ENCODE data around the gene OXCT2.
A peak's percentile ranks its signal among the peaks of the same experiment; 100 is the strongest.

The OXCT2 gene

DNA sequence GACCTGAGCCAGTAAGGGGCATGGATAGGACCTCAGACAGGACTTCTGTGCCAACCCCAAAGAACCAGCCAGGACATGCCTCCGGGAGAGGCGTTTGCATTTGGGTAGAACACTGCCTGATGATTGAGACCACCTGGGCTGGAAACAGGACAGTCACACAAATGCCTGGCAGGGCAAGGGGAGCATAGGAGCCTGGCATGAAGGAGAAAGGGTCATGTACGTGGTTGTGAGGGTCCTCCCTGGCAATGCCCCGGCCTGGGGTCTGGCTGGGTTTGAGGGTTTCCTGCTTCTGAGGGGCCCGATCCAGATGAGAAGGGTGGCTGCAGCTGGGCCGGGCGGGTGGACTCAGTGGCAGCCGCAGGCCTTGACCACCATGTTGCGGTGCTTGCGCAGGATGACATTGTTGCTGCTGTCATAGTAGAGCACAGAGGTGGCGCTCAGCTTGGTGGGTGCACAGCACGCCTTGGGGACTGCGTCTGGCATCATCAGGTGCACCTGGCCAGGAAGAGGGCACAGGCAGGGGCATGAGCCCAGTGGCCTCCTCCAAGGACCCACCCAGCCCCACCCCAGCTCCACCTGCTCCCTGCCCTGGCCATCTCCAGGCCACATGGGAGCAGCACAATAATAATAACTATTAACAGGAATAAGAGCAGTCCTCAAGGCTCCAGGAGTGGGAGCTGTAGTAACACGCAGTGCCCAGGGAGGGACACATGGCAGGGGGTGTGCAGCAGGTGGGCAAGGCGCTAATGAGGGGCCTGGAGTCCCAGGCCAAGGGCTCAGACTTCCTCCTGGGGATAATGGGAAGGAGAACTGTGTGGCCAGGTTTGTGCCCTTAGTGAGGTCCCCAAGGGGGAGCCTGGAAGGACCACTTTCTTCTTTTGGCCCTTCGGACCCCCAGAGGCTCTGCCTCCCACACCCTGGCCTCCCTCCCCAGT lies 10.8 kb downstream of the OXCT2 start:
- Histone ChIP-seq H3K18ac (ENCODE audit: low read length) (no peak overlapping the region), H2AK5ac (ENCODE audit: low read depth, low read length) (no peak overlapping the region), H4K91ac (ENCODE audit: low read depth, low read length, poor library complexity) (no peak overlapping the region), H2BK15ac (ENCODE audit: low read length) (no peak overlapping the region), H3K36me3 (replicated peaks in 1 of 2; ENCODE audit: control insufficient read depth in 2 of 2, insufficient read depth in 2 of 2, low read length in 2 of 2) (peaks cover 15 to 44% of the 10 kb centered on the region in 2 donors), H3K23ac (ENCODE audit: low read depth, low read length, poor library complexity) (no peak overlapping the region), H3K79me1 (ENCODE audit: low read depth, low read length) (no peaks in the 10 kb centered on the region), H3K4me2 (ENCODE audit: insufficient read depth, low read length, poor library complexity, severe bottlenecking) (no peak overlapping the region), H3K27me3 (ENCODE audit: control insufficient read depth in 3 of 3, insufficient read depth in 3 of 3, low read depth in 1 of 3, low read length in 3 of 3) (no peaks in the 10 kb centered on the region), H2BK120ac (ENCODE audit: low read depth, low read length) (no peak overlapping the region), H2AFZ (ENCODE audit: low read length) (no peak overlapping the region), H3K9ac (ENCODE audit: low read depth, low read length, poor library complexity) (no peak overlapping the region), H2BK12ac (ENCODE audit: low read length) (no peak overlapping the region), H3K4ac (ENCODE audit: low read length) (no peak overlapping the region), H3K27ac (replicated peaks; ENCODE audit: low read length) (no peak overlapping the region), H4K8ac (ENCODE audit: low read depth, low read length) (no peak overlapping the region), H3K4me3 (ENCODE audit: low read length in 2 of 2) (no peak overlapping the region), H3K4me1 (ENCODE audit: control insufficient read depth in 2 of 2, insufficient read depth in 1 of 2, low read depth in 1 of 2, low read length in 2 of 2) (no peaks in the 10 kb centered on the region), H3K14ac (ENCODE audit: low read length) (no peak overlapping the region), H3K9me3 (replicated peaks in 1 of 2; ENCODE audit: control insufficient read depth in 2 of 2, insufficient read depth in 1 of 2, low read depth in 1 of 2, low read length in 2 of 2) (peaks cover 0 to 4% of the 10 kb centered on the region in 2 donors), H2BK5ac (ENCODE audit: low read length) (no peak overlapping the region)
- WGBS, 2 donors (ENCODE audit: extremely low coverage in 2 of 2, insufficient read length in 2 of 2, insufficient replicate concordance in 1 of 2), result no CpG with 5 or more reads among the region's 16 CpGs
- no peak for DNase-seq (ENCODE audit: low spot score)

DNA sequence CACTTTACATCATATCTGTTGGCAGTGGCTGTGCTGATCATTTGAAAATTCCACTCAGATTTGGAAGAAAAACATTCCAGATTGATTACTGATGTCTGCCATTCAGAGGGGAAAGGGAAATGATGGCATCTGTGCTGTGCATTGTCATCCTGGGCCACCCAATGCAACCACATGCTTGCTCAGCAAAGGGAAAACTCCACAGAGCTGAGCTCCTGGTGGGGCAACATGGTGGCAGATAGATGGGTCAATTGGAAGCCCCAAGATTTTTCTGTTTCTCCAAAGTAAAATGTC lies 11.8 kb downstream of the OXCT2 start:
- no peak overlapping the region for H3K23ac ChIP-seq (ENCODE audit: low read depth, low read length, poor library complexity)
- H3K4me3 ChIP-seq (ENCODE audit: low read length in 2 of 2), result no peak overlapping the region
- H3K18ac ChIP-seq (ENCODE audit: low read length), result no peak overlapping the region
- H3K14ac ChIP-seq (ENCODE audit: low read length), result no peak overlapping the region
- no peak overlapping the region for H2AFZ ChIP-seq (ENCODE audit: low read length)
- H2BK12ac ChIP-seq (ENCODE audit: low read length), result no peak overlapping the region
- no peak for DNase-seq (ENCODE audit: low spot score)
- H3K36me3 ChIP-seq (replicated peaks in 1 of 2; ENCODE audit: control insufficient read depth in 2 of 2, insufficient read depth in 2 of 2, low read length in 2 of 2), result peaks cover 21 to 53% of the 10 kb centered on the region in 2 donors
- peaks cover 0 to 4% of the 10 kb centered on the region in 2 donors for H3K9me3 ChIP-seq (replicated peaks in 1 of 2; ENCODE audit: control insufficient read depth in 2 of 2, insufficient read depth in 1 of 2, low read depth in 1 of 2, low read length in 2 of 2)
- no peak overlapping the region for H4K91ac ChIP-seq (ENCODE audit: low read depth, low read length, poor library complexity)
- H3K27me3 ChIP-seq (ENCODE audit: control insufficient read depth in 3 of 3, insufficient read depth in 3 of 3, low read depth in 1 of 3, low read length in 3 of 3), result no peaks in the 10 kb centered on the region
- H3K9ac ChIP-seq (ENCODE audit: low read depth, low read length, poor library complexity), result no peak overlapping the region
- no peak overlapping the region for H3K4ac ChIP-seq (ENCODE audit: low read length)
- no peaks in the 10 kb centered on the region for H3K79me1 ChIP-seq (ENCODE audit: low read depth, low read length)
- H2AK5ac ChIP-seq (ENCODE audit: low read depth, low read length), result no peak overlapping the region
- H2BK15ac ChIP-seq (ENCODE audit: low read length), result no peak overlapping the region
- no peaks in the 10 kb centered on the region for H3K4me1 ChIP-seq (ENCODE audit: control insufficient read depth in 2 of 2, insufficient read depth in 1 of 2, low read depth in 1 of 2, low read length in 2 of 2)
- no peak overlapping the region for H2BK5ac ChIP-seq (ENCODE audit: low read length)
- H4K8ac ChIP-seq (ENCODE audit: low read depth, low read length), result no peak overlapping the region
- no peak overlapping the region for H3K27ac ChIP-seq (replicated peaks; ENCODE audit: low read length)
- no peak overlapping the region for H3K4me2 ChIP-seq (ENCODE audit: insufficient read depth, low read length, poor library complexity, severe bottlenecking)
- H2BK120ac ChIP-seq (ENCODE audit: low read depth, low read length), result no peak overlapping the region

DNA sequence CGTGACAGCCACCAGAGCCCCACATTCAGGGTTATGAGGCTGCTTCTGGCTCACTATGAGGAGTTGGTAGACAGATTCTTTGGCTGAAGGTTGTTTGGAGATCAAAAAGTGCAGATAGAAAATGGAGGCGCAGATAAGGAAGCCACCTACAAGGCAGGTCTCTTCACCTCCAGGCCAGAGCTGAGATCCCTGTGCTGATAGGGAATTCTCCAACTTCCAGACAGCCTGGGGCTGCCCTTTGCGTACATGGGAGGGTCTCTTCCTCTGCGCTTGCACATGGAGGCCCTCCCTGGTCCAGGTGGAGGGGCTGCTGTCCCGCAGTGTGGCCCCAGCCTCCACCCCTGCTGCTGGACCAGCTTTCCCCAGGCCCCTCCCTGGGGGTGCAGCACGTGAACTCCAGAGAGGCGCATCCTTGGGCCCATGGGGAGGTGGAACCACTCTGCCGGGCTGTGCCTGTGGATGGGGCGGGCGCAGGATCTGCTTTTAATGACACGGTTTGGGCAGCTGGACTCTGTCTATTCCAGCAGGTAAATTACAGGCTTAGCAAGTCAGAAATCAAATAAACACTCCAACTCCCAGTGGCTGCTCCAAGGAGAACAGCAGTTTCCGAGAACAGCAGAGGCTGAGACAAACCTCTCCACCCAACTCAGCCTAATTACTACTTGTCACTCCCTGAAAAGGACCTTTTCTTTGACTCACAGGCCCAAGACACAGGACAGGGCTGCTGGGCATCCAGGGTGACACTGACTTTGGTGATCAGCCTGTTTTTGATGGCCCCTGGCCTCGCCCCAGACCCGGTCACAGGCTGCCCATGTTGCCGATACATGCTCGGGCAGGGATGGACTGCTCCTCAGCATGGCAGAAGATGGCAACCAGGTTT lies 12.4 kb downstream of the OXCT2 start:
- no peak overlapping the region for H4K8ac ChIP-seq (ENCODE audit: low read depth, low read length)
- no peak overlapping the region for H3K4me2 ChIP-seq (ENCODE audit: insufficient read depth, low read length, poor library complexity, severe bottlenecking)
- no peak overlapping the region for H2BK5ac ChIP-seq (ENCODE audit: low read length)
- H2BK15ac ChIP-seq (ENCODE audit: low read length), result no peak overlapping the region
- no peaks in the 10 kb centered on the region for H3K27me3 ChIP-seq (ENCODE audit: control insufficient read depth in 3 of 3, insufficient read depth in 3 of 3, low read depth in 1 of 3, low read length in 3 of 3)
- H3K36me3 ChIP-seq (replicated peaks in 1 of 2; ENCODE audit: control insufficient read depth in 2 of 2, insufficient read depth in 2 of 2, low read length in 2 of 2), result peaks cover 25 to 59% of the 10 kb centered on the region in 2 donors
- no peaks in the 10 kb centered on the region for H3K4me1 ChIP-seq (ENCODE audit: control insufficient read depth in 2 of 2, insufficient read depth in 1 of 2, low read depth in 1 of 2, low read length in 2 of 2)
- DNase-seq (ENCODE audit: low spot score), result no peak
- H2AK5ac ChIP-seq (ENCODE audit: low read depth, low read length), result no peak overlapping the region
- H3K27ac ChIP-seq (replicated peaks; ENCODE audit: low read length), result no peak overlapping the region
- H3K4ac ChIP-seq (ENCODE audit: low read length), result peak overlapping the region; percentile 30
- H2AFZ ChIP-seq (ENCODE audit: low read length), result no peak overlapping the region
- no peak overlapping the region for H2BK12ac ChIP-seq (ENCODE audit: low read length)
- no peak overlapping the region for H4K91ac ChIP-seq (ENCODE audit: low read depth, low read length, poor library complexity)
- H3K4me3 ChIP-seq (ENCODE audit: low read length in 2 of 2), result no peak overlapping the region
- H2BK120ac ChIP-seq (ENCODE audit: low read depth, low read length), result no peak overlapping the region
- H3K23ac ChIP-seq (ENCODE audit: low read depth, low read length, poor library complexity), result no peak overlapping the region
- H3K9ac ChIP-seq (ENCODE audit: low read depth, low read length, poor library complexity), result no peak overlapping the region
- H3K18ac ChIP-seq (ENCODE audit: low read length), result no peak overlapping the region
- H3K9me3 ChIP-seq (replicated peaks in 1 of 2; ENCODE audit: control insufficient read depth in 2 of 2, insufficient read depth in 1 of 2, low read depth in 1 of 2, low read length in 2 of 2), result peaks cover 0 to 4% of the 10 kb centered on the region in 2 donors
- H3K79me1 ChIP-seq (ENCODE audit: low read depth, low read length), result no peaks in the 10 kb centered on the region
- H3K14ac ChIP-seq (ENCODE audit: low read length), result no peak overlapping the region
- WGBS, 2 donors (ENCODE audit: extremely low coverage in 2 of 2, insufficient read length in 2 of 2, insufficient replicate concordance in 1 of 2), result no CpG with 5 or more reads among the region's 16 CpGs

DNA sequence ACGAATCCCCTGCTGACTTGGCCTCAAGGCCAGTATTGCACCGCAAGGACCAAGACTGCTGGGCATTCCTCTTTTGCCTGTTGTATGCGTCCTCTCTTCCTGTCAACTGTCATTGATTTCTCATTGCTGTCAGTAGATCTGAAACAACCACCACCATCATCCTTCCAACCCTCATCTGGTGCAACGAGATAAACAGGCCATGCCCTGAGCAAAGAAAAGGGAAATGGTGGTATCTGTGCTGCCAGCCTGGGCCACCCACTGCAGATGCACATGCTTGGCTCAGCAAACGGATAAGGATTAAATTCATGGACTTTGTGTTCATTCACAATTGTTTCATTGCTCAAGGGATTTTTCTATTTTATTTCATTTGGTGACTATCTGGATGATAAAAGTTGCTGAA lies 13.6 kb downstream of the OXCT2 start:
- no peak overlapping the region for H3K23ac ChIP-seq (ENCODE audit: low read depth, low read length, poor library complexity)
- H3K79me1 ChIP-seq (ENCODE audit: low read depth, low read length), result no peaks in the 10 kb centered on the region
- H3K4me2 ChIP-seq (ENCODE audit: insufficient read depth, low read length, poor library complexity, severe bottlenecking), result no peak overlapping the region
- peaks cover 34 to 72% of the 10 kb centered on the region in 2 donors for H3K36me3 ChIP-seq (replicated peaks in 1 of 2; ENCODE audit: control insufficient read depth in 2 of 2, insufficient read depth in 2 of 2, low read length in 2 of 2)
- no peaks in the 10 kb centered on the region for H3K27me3 ChIP-seq (ENCODE audit: control insufficient read depth in 3 of 3, insufficient read depth in 3 of 3, low read depth in 1 of 3, low read length in 3 of 3)
- H2AK5ac ChIP-seq (ENCODE audit: low read depth, low read length), result no peak overlapping the region
- no peak overlapping the region for H3K14ac ChIP-seq (ENCODE audit: low read length)
- no peak overlapping the region for H4K91ac ChIP-seq (ENCODE audit: low read depth, low read length, poor library complexity)
- no peak overlapping the region for H2BK15ac ChIP-seq (ENCODE audit: low read length)
- no peak overlapping the region for H3K18ac ChIP-seq (ENCODE audit: low read length)
- DNase-seq (ENCODE audit: low spot score), result no peak
- no peak overlapping the region for H2BK12ac ChIP-seq (ENCODE audit: low read length)
- no peak overlapping the region for H3K9ac ChIP-seq (ENCODE audit: low read depth, low read length, poor library complexity)
- no peak overlapping the region for H3K27ac ChIP-seq (replicated peaks; ENCODE audit: low read length)
- no peak overlapping the region for H2BK5ac ChIP-seq (ENCODE audit: low read length)
- H3K4me3 ChIP-seq (ENCODE audit: low read length in 2 of 2), result no peak overlapping the region
- no peak overlapping the region for H4K8ac ChIP-seq (ENCODE audit: low read depth, low read length)
- no peak overlapping the region for H2AFZ ChIP-seq (ENCODE audit: low read length)
- peaks cover 0 to 4% of the 10 kb centered on the region in 2 donors for H3K9me3 ChIP-seq (replicated peaks in 1 of 2; ENCODE audit: control insufficient read depth in 2 of 2, insufficient read depth in 1 of 2, low read depth in 1 of 2, low read length in 2 of 2)
- H3K4me1 ChIP-seq (ENCODE audit: control insufficient read depth in 2 of 2, insufficient read depth in 1 of 2, low read depth in 1 of 2, low read length in 2 of 2), result no peaks in the 10 kb centered on the region
- H3K4ac ChIP-seq (ENCODE audit: low read length), result no peak overlapping the region
- H2BK120ac ChIP-seq (ENCODE audit: low read depth, low read length), result no peak overlapping the region
- no CpG with 5 or more reads among the region's 5 CpGs for WGBS, 2 donors (ENCODE audit: extremely low coverage in 2 of 2, insufficient read length in 2 of 2, insufficient replicate concordance in 1 of 2)
